Testis (tissue), 3 donors: ENCODE measurements around the gene ZNF296. TPM values are rescaled to one million over a fixed set of nuclear protein-coding genes. Genes with fewer than 3 reads are reported as not detected.

Experiments
- DNase-seq: peaks from one replicate; pipeline ENCODE4 v3.0.0-alpha.2; 2019
- H3K27ac ChIP-seq, 2 donors: fragments of 200-600 bp; sonication (generic); one replicate each; pipeline ENCODE4 v1.5.1; 2019
- H3K27me3 ChIP-seq: fragments of 200-600 bp; sonication (generic); one replicate; pipeline ENCODE4 v1.5.1; 2019
- H3K36me3 ChIP-seq: fragments of 200-600 bp; sonication (generic); one replicate; pipeline ENCODE4 v1.5.1; 2017; ENCODE audit warnings: low read depth; ENCODE audit errors: missing control alignments
- H3K4me1 ChIP-seq: fragments of 200-600 bp; sonication (generic); one replicate; pipeline ENCODE4 v1.5.1; 2019
- H3K4me3 ChIP-seq, 2 donors: fragments of 200-600 bp; sonication (generic); one replicate each; pipeline ENCODE4 v1.5.1; 2017 to 2019
- H3K9me3 ChIP-seq: fragments of 200-600 bp; sonication (generic); one replicate; pipeline ENCODE4 v1.5.1; 2017
- POLR2A ChIP-seq: fragments of 450-650 bp; IDR thresholded peaks from one replicate; pipeline ENCODE4 v1.6.1; 2017; ENCODE audit warnings: antibody characterized with exemption, mild to moderate bottlenecking, moderate library complexity
- WGBS, 2 donors: methylation state at CpG; one replicate each; pipeline ENCODE4 v1.1.5; 2018; 5-methylcytosine and 5-hydroxymethylcytosine counted together
- intact Hi-C: fragments of 100-400 bp; cut with DNase I; formaldehyde crosslinking; loops from one replicate; pipeline ENCODE4 v1.15.1; 2023; ENCODE audit warnings: low total_unique reads
- polyA plus RNA-seq: library from polyadenylated mRNA; stranded (reverse); fragments of 350-450 nt; fragmentation: Illumina TruSeq; extraction: RNeasy Lipid Tissue Mini Kit (QIAGEN cat#74804); gene quantifications from one replicate; pipeline ENCODE4 v1.2.3, GENCODE V29; 2014; ENCODE audit warnings: low read depth, low replicate concordance; ENCODE audit not compliant: insufficient read depth
- total RNA-seq, 2 donors: library from RNA; depleted of rRNA; stranded (reverse); fragments of >200 nt; gene quantifications; one replicate each; pipeline ENCODE4 v1.2.3, GENCODE V29; 2016
- TF ChIP-seq, protein P1 (sequence below), 3 experiments: fragments of 450-650 bp in 2 of 3; fragments of 200-600 bp in 1 of 3; sonication (generic) in 1 of 3; IDR thresholded peaks; one replicate each; pipeline ENCODE4 v1.5.1; 2016 to 2019; ENCODE audit warnings: antibody characterized with exemption in 3 of 3, mild to moderate bottlenecking in 2 of 3, moderate library complexity in 1 of 3

The ZNF296 gene
- total and polyA plus RNA-seq, 3 donors from 2014 or later: 3.0 to 6.7 (median 5.8) TPM

DNA sequence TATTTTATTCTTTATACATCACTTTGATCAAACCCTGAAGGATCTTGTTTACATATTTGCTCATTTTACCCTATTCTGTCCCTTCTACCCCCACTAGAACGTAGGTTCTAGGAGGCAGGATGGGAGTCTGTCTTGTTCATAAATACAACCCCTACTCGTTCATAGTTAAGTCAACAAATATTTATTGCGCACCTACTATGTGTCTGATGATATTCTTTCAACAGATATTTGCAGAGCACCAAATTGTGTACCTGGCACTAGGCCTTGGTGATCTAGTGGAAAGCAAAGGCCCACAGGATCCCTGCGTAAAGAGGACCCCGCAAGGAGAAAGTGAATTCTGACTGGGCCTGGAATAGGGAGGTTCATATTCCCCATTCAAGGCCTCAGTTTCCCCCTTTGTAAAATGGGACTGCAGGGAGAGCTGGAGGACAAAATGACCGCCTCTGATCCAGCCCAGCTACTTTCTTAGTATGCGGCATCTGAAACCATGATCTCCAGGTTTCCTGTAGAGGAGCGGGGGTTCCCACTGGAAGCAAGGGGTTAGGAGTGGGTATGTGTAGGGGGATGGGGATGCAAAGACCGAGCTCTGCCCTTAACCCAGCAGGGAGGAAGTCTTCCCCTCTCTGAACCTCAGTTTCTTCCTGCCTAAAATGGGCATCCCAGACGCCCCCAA lies 2.2 kb upstream of the ZNF296 start:
- H3K4me3 ChIP-seq: peak overlapping the region; percentile 88 to 95
- peaks cover 23% of the 10 kb centered on the region for H3K4me1 ChIP-seq
- H3K9me3 ChIP-seq: no peaks in the 10 kb centered on the region
- no peak for DNase-seq
- no peaks in the 10 kb centered on the region for H3K27me3 ChIP-seq
- intact Hi-C loops: no loop called here
- H3K36me3 ChIP-seq: no peaks in the 10 kb centered on the region
- 50 to 54% methylated on average over 8 to 10 of the region's 10 CpGs for WGBS, 2 donors
- TF ChIP-seq, protein P1, sequence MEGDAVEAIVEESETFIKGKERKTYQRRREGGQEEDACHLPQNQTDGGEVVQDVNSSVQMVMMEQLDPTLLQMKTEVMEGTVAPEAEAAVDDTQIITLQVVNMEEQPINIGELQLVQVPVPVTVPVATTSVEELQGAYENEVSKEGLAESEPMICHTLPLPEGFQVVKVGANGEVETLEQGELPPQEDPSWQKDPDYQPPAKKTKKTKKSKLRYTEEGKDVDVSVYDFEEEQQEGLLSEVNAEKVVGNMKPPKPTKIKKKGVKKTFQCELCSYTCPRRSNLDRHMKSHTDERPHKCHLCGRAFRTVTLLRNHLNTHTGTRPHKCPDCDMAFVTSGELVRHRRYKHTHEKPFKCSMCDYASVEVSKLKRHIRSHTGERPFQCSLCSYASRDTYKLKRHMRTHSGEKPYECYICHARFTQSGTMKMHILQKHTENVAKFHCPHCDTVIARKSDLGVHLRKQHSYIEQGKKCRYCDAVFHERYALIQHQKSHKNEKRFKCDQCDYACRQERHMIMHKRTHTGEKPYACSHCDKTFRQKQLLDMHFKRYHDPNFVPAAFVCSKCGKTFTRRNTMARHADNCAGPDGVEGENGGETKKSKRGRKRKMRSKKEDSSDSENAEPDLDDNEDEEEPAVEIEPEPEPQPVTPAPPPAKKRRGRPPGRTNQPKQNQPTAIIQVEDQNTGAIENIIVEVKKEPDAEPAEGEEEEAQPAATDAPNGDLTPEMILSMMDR (IDR thresholded peaks at IDR 0.05): no peak
- no peak for TF ChIP-seq POLR2A
- no peak overlapping the region for H3K27ac ChIP-seq

DNA sequence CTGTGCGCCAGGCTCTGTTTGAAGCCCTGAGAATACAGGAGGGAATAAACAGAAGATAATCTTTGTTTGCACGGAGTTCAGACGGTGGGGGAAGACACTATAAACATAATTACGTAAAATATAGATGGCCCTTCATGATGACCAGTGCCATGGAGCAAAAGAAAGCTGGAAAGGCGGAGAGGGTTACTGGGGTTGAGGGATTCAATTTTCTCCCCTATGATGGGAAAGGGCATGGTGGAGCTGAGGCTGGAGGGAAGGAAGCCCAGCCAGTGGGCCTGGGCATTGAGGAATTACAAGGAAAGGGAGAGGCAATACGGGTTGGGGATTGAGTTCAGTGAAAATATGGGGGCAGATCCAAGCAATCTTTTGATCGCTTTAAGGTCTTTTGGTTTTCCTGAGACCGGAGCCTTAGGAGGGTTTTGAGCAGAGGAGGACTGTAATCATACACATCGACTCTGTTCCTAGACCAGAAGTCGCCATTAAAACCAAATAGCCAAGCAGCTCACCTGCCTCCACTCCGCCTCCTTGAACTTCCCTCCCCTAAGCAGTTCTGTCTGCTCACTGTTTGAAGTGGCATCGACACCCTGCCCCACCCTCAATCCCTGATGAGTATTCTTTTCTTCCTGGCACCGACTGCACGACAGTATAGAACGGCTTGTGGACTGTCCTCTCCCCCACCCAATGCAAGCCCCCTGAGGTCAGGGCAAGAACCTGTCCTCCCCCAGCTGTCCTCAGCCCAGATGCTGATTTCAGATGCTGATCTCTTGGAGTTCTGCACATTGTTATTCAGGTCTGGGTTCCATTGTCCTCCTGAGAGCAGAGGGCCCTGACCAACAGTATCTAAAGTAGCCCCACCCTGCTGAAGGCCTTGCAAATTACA lies 813 bp upstream of the ZNF296 start:
- Histone ChIP-seq H3K4me1 (peaks cover 23% of the 10 kb centered on the region), H3K9me3 (no peaks in the 10 kb centered on the region), H3K4me3 (no peak overlapping the region), H3K27me3 (no peaks in the 10 kb centered on the region), H3K36me3 (no peaks in the 10 kb centered on the region), H3K27ac (no peak overlapping the region)
- 61 to 68% methylated on average over 15 of the region's 15 CpGs for WGBS, 2 donors
- TF ChIP-seq POLR2A: no peak
- TF ChIP-seq, protein P1 (IDR thresholded peaks at IDR 0.05): no peak
- intact Hi-C loops: no loop called here
- no peak for DNase-seq

DNA sequence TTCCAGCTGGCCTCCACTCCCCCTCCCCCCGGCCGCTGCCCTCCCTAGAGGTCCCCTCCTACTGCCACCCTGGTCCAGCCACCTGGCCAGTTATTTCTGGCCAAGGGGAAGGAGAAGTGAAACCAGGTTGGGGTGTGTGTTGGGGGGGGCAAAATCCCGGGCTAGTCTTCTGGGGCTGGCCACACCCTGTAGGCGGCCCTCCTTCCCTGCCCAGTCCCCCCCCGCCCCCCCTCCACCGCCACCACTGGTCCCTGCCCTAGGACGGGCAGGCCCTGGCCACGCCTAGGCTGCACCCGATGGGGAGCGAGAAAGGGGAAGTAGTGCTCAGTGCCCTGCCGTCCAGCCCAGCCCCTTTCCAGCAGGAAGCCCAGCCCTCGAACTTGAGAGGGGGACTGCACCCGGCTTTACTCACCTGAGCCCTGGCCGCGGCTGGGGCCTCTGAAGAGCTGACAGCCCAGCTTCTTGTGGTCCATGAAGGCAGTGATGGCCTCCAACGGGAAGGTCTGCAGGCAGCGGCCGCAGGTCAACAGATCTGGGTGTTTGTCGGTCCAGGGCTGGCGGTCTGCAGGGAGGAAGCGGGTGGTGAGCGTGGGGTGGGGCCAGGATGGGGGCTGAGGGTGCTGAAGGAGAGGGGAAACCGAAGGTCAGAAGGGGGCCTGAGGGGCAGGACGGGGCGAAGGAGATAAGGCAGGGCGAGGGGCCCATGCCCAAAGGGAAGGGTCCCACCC lies 813 bp downstream of the ZNF296 start:
- Histone ChIP-seq H3K36me3 (no peaks in the 10 kb centered on the region), H3K27ac (no peak overlapping the region), H3K9me3 (no peaks in the 10 kb centered on the region), H3K4me3 (peak overlapping the region; percentile 46 to 55), H3K27me3 (no peaks in the 10 kb centered on the region), H3K4me1 (peaks cover 21% of the 10 kb centered on the region)
- 27 to 33% methylated on average over 14 to 26 of the region's 26 CpGs for WGBS, 2 donors
- TF ChIP-seq POLR2A: no peak
- TF ChIP-seq, protein P1 (IDR thresholded peaks at IDR 0.05): no peak
- intact Hi-C loops: no loop called here
- peak; percentile 35 for DNase-seq

DNA sequence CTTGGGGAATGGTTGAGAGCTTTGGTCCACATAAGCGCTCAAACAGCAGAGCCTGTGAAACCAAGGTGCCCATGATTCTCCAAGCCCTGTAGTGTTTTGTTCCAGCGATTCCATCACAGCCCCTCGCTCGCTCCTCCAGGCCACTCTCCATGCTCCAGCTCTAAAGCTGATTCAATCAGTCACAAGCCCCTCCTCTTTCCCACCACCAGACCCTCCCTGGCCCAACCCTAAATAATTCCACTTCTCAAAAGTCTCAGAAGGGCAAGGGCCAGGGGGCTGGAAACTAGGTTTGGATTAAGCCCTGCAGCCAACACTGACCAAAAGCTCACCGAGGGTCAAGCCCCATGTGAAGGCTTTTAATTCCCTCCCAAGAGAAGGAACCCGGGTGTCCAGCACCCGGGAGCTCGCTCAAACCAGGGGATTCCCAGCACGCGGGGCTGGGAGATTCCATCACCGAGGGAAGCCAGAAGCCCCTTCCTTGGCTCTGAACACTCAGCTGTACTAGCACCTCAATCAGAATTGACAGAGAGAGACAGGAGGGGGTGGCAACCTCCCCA lies 1.5 kb downstream of the ZNF296 start:
- H3K27ac ChIP-seq: no peak overlapping the region
- no peaks in the 10 kb centered on the region for H3K36me3 ChIP-seq
- H3K4me3 ChIP-seq: no peak overlapping the region
- intact Hi-C loops: no loop called here
- H3K27me3 ChIP-seq: no peaks in the 10 kb centered on the region
- TF ChIP-seq, protein P1 (IDR thresholded peaks at IDR 0.05): no peak
- TF ChIP-seq POLR2A: no peak
- 73 to 88% methylated on average over 4 to 11 of the region's 11 CpGs for WGBS, 2 donors
- H3K4me1 ChIP-seq: peaks cover 16% of the 10 kb centered on the region
- H3K9me3 ChIP-seq: no peaks in the 10 kb centered on the region
- DNase-seq: no peak
